HG03432 (cell line): Measurements from ENCODE around the gene NHSL1.

Experiments
- ATAC-seq: cut with Tn5 transposase; IDR thresholded peaks from one replicate; pipeline ENCODE4 v1.9.1; 2021; ENCODE audit warnings: mild to moderate bottlenecking, moderate library complexity; ENCODE audit not compliant: unreplicated experiment

NHSL1 gene

GRCh38 chr6:138499303-138500018 is at the start of gene NHSL1:
NHSL1 (minus strand) TSS chr6:138499494; CDS start chr6:138499290, 204 bp downstream.
- peak; percentile 96 for ATAC-seq

- ATAC-seq = peak; percentile 48
Measured at GRCh38 chr6:138546733-138547185, 47.5 kb upstream of the NHSL1 start.

- ATAC-seq = no peak
Measured at GRCh38 chr6:138545621-138545980, 46.3 kb upstream of the NHSL1 start.

GRCh38 chr6:138544501-138544900 is 45.2 kb upstream of the NHSL1 start:
- ATAC-seq = no peak

GRCh38 chr6:138543657-138544056 is 44.4 kb upstream of the NHSL1 start:
- ATAC-seq = no peak

GRCh38 chr6:138541823-138542481 is 42.7 kb upstream of the NHSL1 start:
- no peak for ATAC-seq

GRCh38 chr6:138540468-138540867 is 41.2 kb upstream of the NHSL1 start:
- ATAC-seq = no peak

GRCh38 chr6:138539876-138540275 is 40.6 kb upstream of the NHSL1 start:
- ATAC-seq = no peak

- no peak for ATAC-seq
Measured at GRCh38 chr6:138538390-138539031, 39.2 kb upstream of the NHSL1 start.

- ATAC-seq = no peak
Measured at GRCh38 chr6:138537106-138537505, 37.8 kb upstream of the NHSL1 start.

- ATAC-seq = no peak
Measured at GRCh38 chr6:138535728-138536455, 36.6 kb upstream of the NHSL1 start.

GRCh38 chr6:138533667-138534066 is 34.4 kb upstream of the NHSL1 start:
- no peak for ATAC-seq

GRCh38 chr6:138531387-138531786 is 32.1 kb upstream of the NHSL1 start:
- no peak for ATAC-seq

GRCh38 chr6:138529478-138529877 is 30.2 kb upstream of the NHSL1 start:
- ATAC-seq = no peak

- no peak for ATAC-seq
Measured at GRCh38 chr6:138528956-138529355, 29.7 kb upstream of the NHSL1 start.

- ATAC-seq = no peak
Measured at GRCh38 chr6:138528137-138528536, 28.8 kb upstream of the NHSL1 start.

GRCh38 chr6:138527411-138528088 is 28.3 kb upstream of the NHSL1 start:
- no peak for ATAC-seq

- no peak for ATAC-seq
Measured at GRCh38 chr6:138526822-138527235, 27.5 kb upstream of the NHSL1 start.

GRCh38 chr6:138525355-138525754 is 26.1 kb upstream of the NHSL1 start:
- ATAC-seq = no peak

GRCh38 chr6:138524526-138524925 is 25.2 kb upstream of the NHSL1 start:
- no peak for ATAC-seq
